GM18909 (cell line): ENCODE results near the gene PUDP.
"Not testable (repeated sequence)": the region's sequence is repeated elsewhere in the genome, so short reads cannot be mapped to it uniquely, and the experiment has no call there.

ENCODE experiments used
- ATAC-seq: cut with Tn5 transposase; IDR thresholded peaks from one replicate; pipeline ENCODE4 v1.9.1; 2021; ENCODE audit warnings: mild to moderate bottlenecking; ENCODE audit not compliant: unreplicated experiment, poor library complexity

Gene PUDP

GRCh38 chrX:7110821-7111276 is 37.1 kb downstream of the PUDP start:
- peak; percentile 56 for ATAC-seq

GRCh38 chrX:7109838-7110793 is 37.8 kb downstream of the PUDP start:
- peak; percentile 84 for ATAC-seq

- ATAC-seq = no peak
These were observed 38.9 kb downstream of the PUDP start for GRCh38 chrX:7109049-7109531.

DNA sequence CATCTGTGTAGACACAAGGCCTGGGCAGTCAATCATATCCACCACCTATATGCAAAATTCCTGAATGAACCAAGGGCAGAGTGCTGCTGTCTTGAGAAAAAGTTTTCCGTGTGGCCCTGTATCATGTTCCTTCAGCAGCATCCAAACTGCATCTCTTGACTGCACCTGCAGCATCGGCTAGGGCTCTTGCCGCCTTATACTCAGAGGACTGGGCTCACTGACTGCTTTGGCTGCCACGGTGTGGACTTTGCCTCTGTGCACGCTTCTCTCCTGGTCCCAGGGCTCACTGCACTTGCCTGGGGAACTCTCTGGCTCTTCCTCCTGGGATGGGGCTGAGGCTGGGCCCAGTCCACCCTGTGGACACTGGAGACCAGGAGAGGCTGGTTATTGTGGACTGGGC is 39.9 kb downstream of the PUDP start:
- no peak for ATAC-seq

GRCh38 chrX:7106649-7107048 is 41.3 kb downstream of the PUDP start:
- ATAC-seq = no peak

DNA sequence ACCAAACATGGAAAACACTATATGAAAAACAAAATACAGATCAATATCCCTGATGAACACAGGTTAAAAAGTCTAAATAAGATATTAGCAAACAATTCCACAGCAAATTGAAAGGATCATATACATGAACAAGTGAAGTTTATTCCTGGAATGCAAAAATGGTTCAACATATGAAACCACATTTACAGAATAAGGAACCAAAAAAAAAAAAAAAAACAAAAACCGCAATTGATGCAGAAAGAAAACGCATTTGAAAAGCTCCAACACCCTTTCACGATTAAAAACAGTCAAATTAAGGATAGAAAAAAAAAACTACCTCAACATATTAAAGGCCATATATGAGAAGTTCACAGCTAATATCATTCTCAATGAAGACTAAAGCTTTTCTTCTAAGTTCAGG is 45.8 kb downstream of the PUDP start:
- no peak for ATAC-seq

DNA sequence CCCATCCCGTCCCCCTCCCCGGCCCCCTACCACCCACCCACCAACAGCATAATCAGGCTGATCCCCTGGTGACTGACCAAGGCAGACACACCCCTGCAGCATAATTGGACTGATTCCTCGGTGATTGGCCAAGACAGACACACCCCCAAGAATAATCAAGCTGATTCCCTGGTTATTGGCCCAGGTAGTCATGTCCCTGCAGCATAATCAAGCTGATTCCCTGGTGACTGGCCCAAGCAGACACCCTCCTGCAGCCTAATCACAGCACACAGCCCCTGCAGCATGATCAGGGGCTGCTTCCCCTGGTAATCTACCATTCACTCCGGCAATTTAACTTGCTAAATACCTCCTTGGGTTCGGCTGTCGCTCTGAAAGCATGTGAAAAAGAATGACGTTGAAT is 47.9 kb downstream of the PUDP start:
- no peak for ATAC-seq

DNA sequence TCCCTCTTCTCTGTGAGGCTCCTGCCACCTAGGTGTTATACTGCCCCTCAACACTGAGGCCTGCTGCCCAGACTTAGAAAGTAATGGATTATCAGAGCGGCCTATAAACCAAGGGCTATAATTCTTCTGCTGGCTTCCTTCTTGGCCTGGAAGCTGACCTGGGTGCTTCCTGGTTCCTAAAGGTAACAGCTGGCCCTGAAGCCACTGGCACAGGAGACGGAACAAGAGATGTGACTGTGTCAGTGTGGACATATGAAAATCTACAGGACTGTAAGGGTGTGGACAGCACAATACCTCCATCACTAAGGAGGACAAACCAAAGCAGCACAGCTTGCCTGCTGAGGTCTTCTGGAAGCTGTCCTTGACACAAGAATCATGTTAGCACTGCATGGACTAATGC is 52.3 kb downstream of the PUDP start:
- not testable (repeated sequence) for ATAC-seq

GRCh38 chrX:7093305-7093704 is 54.6 kb downstream of the PUDP start:
- no peak for ATAC-seq

DNA sequence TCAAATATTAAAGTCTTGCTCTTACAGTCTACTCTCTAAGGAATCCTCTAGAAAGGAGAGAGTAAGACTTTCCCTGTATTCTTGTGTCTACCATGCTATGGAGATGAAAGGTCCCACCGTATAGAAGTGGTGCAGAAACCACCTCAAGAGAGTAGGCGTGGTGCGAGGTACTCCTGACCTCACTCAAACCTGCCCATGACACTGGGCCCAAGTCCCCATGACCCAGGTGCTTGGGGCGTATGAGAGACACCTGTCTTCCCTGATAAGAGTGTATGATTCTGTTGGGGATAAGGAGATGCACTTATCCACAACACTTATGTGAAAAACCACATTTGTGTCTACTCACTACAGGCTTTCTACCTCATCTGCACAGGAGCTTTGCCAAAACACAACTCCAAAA is 55.4 kb downstream of the PUDP start:
- ATAC-seq = no peak

DNA sequence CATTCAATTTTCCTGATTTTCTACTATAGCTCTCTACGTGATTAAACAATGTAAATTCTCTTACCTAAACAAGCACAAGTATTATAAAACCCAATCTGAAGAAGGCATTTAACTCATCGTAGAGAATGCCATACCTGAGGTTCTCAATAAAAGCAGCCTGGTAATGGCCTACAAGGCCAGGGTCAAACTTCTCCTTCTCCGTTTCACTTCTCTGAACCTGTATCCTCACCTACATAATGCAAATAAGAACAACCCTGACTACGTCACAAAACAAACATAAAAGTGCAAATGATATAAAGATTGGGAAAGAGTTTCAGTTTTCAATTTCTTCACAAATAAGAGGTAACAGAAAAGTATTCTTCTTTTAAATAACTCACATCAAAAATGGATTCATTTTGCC is 56.0 kb downstream of the PUDP start:
- no peak for ATAC-seq

DNA sequence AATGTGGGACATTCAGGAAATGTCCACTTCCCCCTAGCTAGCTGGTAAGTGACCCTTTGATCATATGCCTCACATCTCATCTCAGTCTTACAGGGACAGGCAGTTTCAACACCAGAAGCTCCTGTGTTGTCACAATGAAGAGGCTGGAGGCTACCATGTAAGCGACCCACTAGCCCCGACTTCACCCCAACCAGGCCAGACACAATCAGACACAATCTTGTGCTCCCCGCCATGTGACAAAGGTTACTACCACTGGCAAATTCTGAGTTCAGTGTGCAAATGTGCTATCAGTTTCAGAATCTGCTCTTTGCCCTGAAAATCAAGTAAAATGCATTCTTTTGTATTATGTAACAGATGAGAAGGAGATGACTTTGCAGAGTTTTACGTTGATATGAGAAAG is 57.3 kb downstream of the PUDP start:
- ATAC-seq = no peak

DNA sequence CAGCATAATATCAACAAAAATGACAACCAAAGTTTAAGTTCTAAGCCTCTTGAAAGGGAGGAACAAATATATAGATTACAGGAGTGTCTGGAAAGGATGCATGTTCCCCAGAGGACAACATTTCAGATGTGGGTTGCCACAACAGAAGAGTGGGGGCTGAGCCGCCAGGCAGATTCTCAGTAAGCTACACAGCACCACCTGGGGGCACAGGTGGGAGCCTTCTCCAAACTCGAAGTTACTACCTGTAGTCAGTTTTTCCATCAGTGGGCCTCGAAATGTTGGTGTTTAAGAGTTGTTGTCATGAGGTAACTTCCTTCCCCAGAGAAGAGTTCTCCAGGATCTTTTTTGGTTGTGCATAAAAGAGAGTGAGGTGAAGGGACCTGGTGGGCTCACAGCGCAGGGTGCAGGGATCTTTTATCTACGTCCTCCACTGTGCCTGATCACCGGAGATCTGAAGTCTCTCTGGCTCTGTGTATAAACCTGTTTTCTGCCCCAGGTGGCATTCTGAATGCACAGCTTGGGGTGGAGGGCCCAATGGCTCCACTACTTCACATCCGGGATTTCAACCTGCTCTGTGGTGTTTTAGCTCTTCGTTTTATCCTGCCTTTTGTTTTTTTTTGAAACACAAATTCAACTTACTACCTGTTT is 58.9 kb downstream of the PUDP start:
- peak; percentile 59 for ATAC-seq

DNA sequence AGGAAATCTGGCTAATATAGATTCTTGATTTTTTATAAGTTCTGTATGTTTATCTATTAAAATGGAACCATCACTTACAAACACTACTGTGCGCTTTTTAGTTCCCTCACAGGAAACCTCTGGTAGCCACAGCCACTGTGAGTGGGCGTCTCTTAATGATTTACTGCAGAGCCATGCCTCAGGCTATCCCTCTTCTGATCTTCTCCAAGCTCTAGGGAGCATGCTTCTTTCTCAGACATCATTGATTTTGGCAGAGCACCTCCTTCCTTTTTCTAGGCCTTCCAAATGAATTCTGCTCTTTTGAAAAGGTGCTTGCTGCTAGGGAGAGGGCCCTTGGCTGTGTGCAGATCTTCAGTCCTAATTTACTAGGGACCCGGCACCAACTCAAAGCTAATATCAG is 61.6 kb downstream of the PUDP start:
- ATAC-seq = peak; percentile 40

DNA sequence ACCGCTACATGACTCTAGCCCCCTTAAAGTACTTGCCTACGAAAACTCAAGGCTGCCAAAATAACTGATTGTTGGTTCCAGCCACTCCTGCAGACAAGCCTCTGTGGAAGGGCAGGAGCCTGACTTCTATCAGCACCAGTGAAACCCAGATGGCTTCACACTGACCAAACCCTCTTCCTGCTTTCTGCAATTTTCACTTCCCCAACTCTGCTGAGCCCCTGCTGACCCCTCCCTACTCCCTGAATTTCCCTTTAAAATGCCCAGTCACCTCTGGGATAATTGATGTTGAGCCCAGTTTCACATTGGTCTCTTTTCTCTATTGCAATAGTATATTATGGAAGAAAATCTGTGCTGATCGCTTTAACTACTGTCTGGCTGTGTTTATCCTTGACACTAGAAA is 62.1 kb downstream of the PUDP start:
- no peak for ATAC-seq

GRCh38 chrX:7084841-7085240 is 63.1 kb downstream of the PUDP start:
- no peak for ATAC-seq

- ATAC-seq = peak; percentile 96
These were observed 64.2 kb downstream of the PUDP start for GRCh38 chrX:7083468-7084396.

DNA sequence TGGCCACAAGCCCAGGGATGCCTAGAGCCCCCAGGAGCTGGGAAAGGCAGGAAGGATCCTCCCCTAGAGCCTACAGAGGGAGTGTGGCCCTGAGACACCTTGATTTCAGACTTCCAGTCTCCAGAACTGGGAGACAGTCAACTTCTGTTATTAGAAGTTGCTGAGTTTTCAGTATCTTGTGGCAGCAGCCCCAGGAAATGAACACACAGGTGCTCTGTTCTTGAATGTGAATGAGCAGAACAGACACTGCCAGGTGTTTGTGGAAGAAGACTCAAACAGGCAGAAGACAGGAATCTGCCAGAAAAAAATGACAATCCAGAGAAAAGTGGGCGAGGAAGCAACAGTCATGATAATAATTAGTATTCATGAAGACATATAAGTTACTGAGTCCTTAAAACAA is 64.9 kb downstream of the PUDP start:
- no peak for ATAC-seq

DNA sequence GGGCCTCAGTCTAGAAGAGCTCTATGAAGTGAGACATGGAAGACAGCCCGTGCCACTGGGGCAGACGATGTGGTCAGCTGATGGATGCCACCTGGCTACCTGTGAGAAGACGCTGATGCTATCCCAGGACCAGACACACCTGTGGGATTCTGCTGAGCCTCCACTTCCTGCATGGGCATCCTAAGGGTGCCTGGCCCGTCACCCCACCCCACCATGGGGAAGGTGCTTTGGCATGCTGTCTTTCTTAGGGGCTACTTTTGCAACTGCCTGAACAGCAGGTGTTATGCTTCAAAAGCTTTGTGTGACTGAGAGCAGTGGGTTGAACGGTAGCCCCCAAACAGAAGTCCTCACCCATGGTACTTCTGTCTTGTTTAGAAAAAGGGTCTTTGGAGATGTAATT is 65.4 kb downstream of the PUDP start:
- no peak for ATAC-seq
